H1 (cell line): ENCODE data around the gene MCM5. TPM values are rescaled to one million over a fixed set of nuclear protein-coding genes. Genes with fewer than 3 reads are reported as not detected.

Source experiments
- KDM4A ChIP-seq: IDR thresholded peaks from one replicate; pipeline ENCODE4 v1.7.1; 2012; ENCODE audit warnings: low read depth, mild to moderate bottlenecking, moderate library complexity, low read length, inconsistent platforms; ENCODE audit not compliant: severe bottlenecking
- POLR2AphosphoS5 ChIP-seq: IDR thresholded peaks from 2 replicates; pipeline ENCODE4 v1.6.1; 2011; ENCODE audit warnings: low read depth, low read length
- polyA plus RNA-seq, 7 experiments: library from polyadenylated mRNA; depleted of rRNA in 3 of 7; stranded (reverse) in 5 of 7; unstranded in 2 of 7; fragments of >200 nt in 5 of 7; fragments of 200-250 nt in 2 of 7; gene quantifications; 1 replicate in 5 of 7; 2 replicates in 1 of 7; 4 replicates in 1 of 7; pipeline versions ENCODE4 v1.2.1 to v1.2.3, GENCODE V29; 2011 to 2013; ENCODE audit warnings: missing spikeins in 2 of 7, mixed read lengths in 2 of 7
- total RNA-seq: library from RNA; stranded (reverse); fragmentation: NEBNext Ultra II Directional; extraction: Animal tissue kit (Norgen Biotek cat#: 25700); gene quantifications from 2 replicates; pipeline ENCODE4 v1.2.1, GENCODE V29; 2021

The MCM5 gene
- total and polyA plus RNA-seq, 2 of the 8 experiments (the other 6 are each of a cell fraction or from before 2014, with no cell fraction given) = 210 to 305 TPM

DNA sequence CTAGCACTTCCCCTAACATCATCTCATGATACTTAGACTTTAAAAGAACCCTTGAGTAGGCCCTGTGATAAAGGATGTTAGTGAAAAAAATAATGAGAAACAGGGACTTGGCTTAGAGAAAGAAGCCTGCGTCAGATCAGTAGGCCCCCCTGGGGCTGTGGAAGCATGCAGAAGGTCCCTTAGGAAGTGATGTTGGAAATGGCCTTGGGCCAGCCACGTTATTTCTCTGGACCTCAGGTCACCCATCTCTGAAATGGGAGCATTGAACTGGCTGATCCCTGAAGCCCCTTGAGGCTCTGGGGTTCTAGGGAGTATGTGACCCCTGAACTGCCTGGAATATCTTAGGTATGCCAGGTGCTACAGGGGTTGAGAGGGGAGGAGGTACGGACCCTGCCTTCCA, 40.2 kb downstream of the MCM5 start (continued):
- TF ChIP-seq KDM4A = no peak
- no peak for TF ChIP-seq POLR2AphosphoS5
